Testis (tissue), 3 donors: ENCODE data around the gene MYH15. TPM values are rescaled to one million over a fixed set of nuclear protein-coding genes. Genes with fewer than 3 reads are reported as not detected.

ENCODE experiments used
- DNase-seq: peaks from one replicate; pipeline ENCODE4 v3.0.0-alpha.2; 2019
- H3K27ac ChIP-seq, 2 donors: fragments of 200-600 bp; sonication (generic); one replicate each; pipeline ENCODE4 v1.5.1; 2019
- H3K27me3 ChIP-seq: fragments of 200-600 bp; sonication (generic); one replicate; pipeline ENCODE4 v1.5.1; 2019
- H3K36me3 ChIP-seq: fragments of 200-600 bp; sonication (generic); one replicate; pipeline ENCODE4 v1.5.1; 2017; ENCODE audit warnings: low read depth; ENCODE audit errors: missing control alignments
- H3K4me1 ChIP-seq: fragments of 200-600 bp; sonication (generic); one replicate; pipeline ENCODE4 v1.5.1; 2019
- H3K4me3 ChIP-seq, 2 donors: fragments of 200-600 bp; sonication (generic); one replicate each; pipeline ENCODE4 v1.5.1; 2017 to 2019
- H3K9me3 ChIP-seq: fragments of 200-600 bp; sonication (generic); one replicate; pipeline ENCODE4 v1.5.1; 2017
- POLR2A ChIP-seq: fragments of 450-650 bp; IDR thresholded peaks from one replicate; pipeline ENCODE4 v1.6.1; 2017; ENCODE audit warnings: antibody characterized with exemption, mild to moderate bottlenecking, moderate library complexity
- WGBS, 2 donors: methylation state at CpG; one replicate each; pipeline ENCODE4 v1.1.5; 2018; 5-methylcytosine and 5-hydroxymethylcytosine counted together
- intact Hi-C: fragments of 100-400 bp; cut with DNase I; formaldehyde crosslinking; loops from one replicate; pipeline ENCODE4 v1.15.1; 2023; ENCODE audit warnings: low total_unique reads
- polyA plus RNA-seq: library from polyadenylated mRNA; stranded (reverse); fragments of 350-450 nt; fragmentation: Illumina TruSeq; extraction: RNeasy Lipid Tissue Mini Kit (QIAGEN cat#74804); gene quantifications from one replicate; pipeline ENCODE4 v1.2.3, GENCODE V29; 2014; ENCODE audit warnings: low read depth, low replicate concordance; ENCODE audit not compliant: insufficient read depth
- total RNA-seq, 2 donors: library from RNA; depleted of rRNA; stranded (reverse); fragments of >200 nt; gene quantifications; one replicate each; pipeline ENCODE4 v1.2.3, GENCODE V29; 2016
- TF ChIP-seq, protein P1 (sequence below), 3 experiments: fragments of 450-650 bp in 2 of 3; fragments of 200-600 bp in 1 of 3; sonication (generic) in 1 of 3; IDR thresholded peaks; one replicate each; pipeline ENCODE4 v1.5.1; 2016 to 2019; ENCODE audit warnings: antibody characterized with exemption in 3 of 3, mild to moderate bottlenecking in 2 of 3, moderate library complexity in 1 of 3

MYH15 gene
- total and polyA plus RNA-seq, 3 donors from 2014 or later: 0.91 to 2.2 (median 1.8) TPM

DNA sequence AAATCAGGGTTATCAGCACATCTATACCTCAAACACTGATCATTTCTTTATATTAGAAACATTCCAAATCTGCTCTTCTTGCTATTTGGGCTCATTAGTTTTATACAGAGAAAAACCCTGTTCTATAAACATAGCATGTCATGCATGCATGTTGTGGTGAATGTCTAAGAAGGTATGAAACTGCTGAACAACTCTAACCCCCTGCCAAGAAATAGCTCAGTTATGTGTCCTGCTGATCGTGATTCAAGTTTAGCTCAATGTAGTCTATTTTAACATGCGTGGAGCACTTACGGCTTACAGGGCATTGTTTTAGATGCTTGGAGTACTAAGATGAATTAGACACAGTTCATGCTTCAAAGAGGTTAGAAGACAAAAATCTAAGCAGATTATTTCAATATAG is 35.8 kb downstream of the MYH15 start:
- no peak overlapping the region for H3K27ac ChIP-seq
- H3K27me3 ChIP-seq: no peaks in the 10 kb centered on the region
- DNase-seq: no peak
- H3K36me3 ChIP-seq: no peaks in the 10 kb centered on the region
- H3K4me3 ChIP-seq: no peak overlapping the region
- intact Hi-C loops: no loop called here
- H3K4me1 ChIP-seq: no peaks in the 10 kb centered on the region
- no peaks in the 10 kb centered on the region for H3K9me3 ChIP-seq
- WGBS, 2 donors: 94 to 95% methylated on average over 3 of the region's 3 CpGs
- TF ChIP-seq POLR2A: no peak
- TF ChIP-seq, protein P1, sequence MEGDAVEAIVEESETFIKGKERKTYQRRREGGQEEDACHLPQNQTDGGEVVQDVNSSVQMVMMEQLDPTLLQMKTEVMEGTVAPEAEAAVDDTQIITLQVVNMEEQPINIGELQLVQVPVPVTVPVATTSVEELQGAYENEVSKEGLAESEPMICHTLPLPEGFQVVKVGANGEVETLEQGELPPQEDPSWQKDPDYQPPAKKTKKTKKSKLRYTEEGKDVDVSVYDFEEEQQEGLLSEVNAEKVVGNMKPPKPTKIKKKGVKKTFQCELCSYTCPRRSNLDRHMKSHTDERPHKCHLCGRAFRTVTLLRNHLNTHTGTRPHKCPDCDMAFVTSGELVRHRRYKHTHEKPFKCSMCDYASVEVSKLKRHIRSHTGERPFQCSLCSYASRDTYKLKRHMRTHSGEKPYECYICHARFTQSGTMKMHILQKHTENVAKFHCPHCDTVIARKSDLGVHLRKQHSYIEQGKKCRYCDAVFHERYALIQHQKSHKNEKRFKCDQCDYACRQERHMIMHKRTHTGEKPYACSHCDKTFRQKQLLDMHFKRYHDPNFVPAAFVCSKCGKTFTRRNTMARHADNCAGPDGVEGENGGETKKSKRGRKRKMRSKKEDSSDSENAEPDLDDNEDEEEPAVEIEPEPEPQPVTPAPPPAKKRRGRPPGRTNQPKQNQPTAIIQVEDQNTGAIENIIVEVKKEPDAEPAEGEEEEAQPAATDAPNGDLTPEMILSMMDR (IDR thresholded peaks at IDR 0.05): no peak

DNA sequence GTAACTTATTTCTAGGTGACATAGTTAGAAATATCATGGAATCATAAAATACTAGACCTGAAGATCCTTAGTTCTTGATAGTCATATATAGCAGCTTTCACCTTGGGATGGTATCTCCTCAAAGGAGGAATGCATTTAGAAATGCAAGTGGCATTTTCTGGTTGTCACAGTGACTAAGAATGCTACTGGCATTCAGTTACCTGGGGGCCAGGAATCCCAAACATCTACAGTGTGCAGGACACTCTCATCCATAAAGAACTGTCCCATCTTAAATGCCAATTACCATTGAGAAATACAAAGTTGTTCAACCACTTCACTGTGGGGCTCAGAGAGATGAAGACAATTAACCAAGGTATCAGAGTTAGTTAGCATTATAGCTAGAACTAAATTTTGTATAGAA is 36.7 kb downstream of the MYH15 start:
- Histone ChIP-seq H3K36me3 (no peaks in the 10 kb centered on the region), H3K4me1 (no peaks in the 10 kb centered on the region), H3K27me3 (no peaks in the 10 kb centered on the region), H3K4me3 (no peak overlapping the region), H3K9me3 (no peaks in the 10 kb centered on the region), H3K27ac (no peak overlapping the region)
- intact Hi-C loops: no loop called here
- no peak for DNase-seq
- TF ChIP-seq POLR2A: no peak
- TF ChIP-seq, protein P1 (IDR thresholded peaks at IDR 0.05): no peak

DNA sequence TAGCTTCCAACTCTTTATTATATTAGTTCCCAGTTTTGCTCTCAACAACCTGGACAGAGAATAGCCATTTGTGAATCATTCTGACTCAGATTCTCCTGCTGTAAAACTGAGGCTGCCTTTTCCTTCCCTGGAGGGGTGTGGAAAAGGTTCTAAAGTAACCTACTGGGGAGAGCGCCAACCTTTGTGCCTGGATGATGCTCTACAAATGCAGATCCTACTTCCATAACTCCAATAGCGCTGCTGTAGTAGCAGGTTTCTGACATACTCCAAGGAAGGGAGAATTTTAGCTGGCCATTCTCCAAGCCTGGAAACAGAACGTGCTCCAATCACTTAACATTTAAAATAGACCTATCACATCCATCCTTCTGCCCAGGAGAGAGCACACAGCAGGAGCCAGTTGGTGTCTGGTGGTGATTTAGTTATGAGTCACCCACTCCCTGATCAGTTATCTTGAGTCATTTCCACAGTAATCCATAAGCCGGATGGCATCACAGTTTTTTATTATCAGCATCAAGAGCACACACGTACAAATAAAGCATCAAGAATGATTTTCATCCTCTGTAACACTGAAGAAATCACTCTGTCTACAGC is 38.3 kb downstream of the MYH15 start:
- Histone ChIP-seq H3K36me3 (no peaks in the 10 kb centered on the region), H3K27ac (no peak overlapping the region), H3K9me3 (no peaks in the 10 kb centered on the region), H3K4me3 (no peak overlapping the region), H3K4me1 (no peaks in the 10 kb centered on the region), H3K27me3 (no peaks in the 10 kb centered on the region)
- TF ChIP-seq, protein P1 (IDR thresholded peaks at IDR 0.05): no peak
- TF ChIP-seq POLR2A: no peak
- 64 to 68% methylated on average over 5 of the region's 5 CpGs for WGBS, 2 donors
- intact Hi-C loops: no loop called here
- no peak for DNase-seq

DNA sequence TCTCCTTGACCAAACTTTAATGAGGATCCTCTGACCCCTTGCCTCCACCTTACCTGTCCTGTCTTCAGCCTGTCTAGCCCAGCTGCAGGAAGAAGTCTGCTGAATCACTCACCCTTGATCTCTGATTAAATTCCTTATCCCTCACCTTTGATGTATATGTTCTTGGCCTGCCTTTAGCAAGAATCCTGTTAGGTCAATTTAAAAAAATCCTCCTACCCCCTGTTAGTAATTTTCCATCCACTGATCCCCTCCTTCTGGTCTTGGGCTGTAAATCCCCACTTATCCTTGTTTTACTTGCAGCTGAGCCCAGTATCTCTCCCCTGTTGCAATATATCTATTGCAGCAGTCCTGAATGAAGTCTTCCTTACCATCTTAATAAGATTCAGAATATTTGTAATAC is 39.0 kb downstream of the MYH15 start:
- H3K27ac ChIP-seq: no peak overlapping the region
- intact Hi-C loops: no loop called here
- H3K27me3 ChIP-seq: no peaks in the 10 kb centered on the region
- no peak for TF ChIP-seq POLR2A
- TF ChIP-seq, protein P1 (IDR thresholded peaks at IDR 0.05): no peak
- DNase-seq: no peak
- no peak overlapping the region for H3K4me3 ChIP-seq
- H3K36me3 ChIP-seq: no peaks in the 10 kb centered on the region
- no peaks in the 10 kb centered on the region for H3K9me3 ChIP-seq
- H3K4me1 ChIP-seq: no peaks in the 10 kb centered on the region

DNA sequence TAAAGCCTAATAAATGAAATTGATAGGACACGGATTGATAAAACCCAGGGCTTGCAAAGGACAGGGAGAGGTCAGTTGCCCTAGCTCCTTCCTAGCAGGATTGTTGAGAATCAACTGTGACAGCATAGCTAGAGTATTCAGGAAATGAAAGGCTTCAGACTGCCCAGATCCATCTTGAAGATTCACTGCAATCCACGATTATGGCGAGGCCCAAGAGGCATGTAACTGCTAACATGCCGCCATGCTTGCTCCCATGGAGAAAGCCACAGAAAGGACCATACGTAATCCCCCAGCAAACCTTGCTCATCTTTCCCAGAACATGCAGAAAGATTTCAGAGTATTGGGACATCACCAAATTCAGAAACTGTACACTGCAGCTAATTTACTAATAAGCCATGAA is 41.3 kb downstream of the MYH15 start:
- Histone ChIP-seq H3K27me3 (no peaks in the 10 kb centered on the region), H3K36me3 (no peaks in the 10 kb centered on the region), H3K4me3 (no peak overlapping the region), H3K9me3 (no peaks in the 10 kb centered on the region), H3K27ac (no peak overlapping the region), H3K4me1 (no peaks in the 10 kb centered on the region)
- TF ChIP-seq POLR2A: no peak
- TF ChIP-seq, protein P1 (IDR thresholded peaks at IDR 0.05): no peak
- intact Hi-C loops: no loop called here
- WGBS, 2 donors: 93 to 94% methylated on average over 5 of the region's 5 CpGs
- no peak for DNase-seq
